IMR-90 (cell line): ENCODE measurements around the gene THOC2. TPM values are rescaled to one million over a fixed set of nuclear protein-coding genes. Genes with fewer than 3 reads are reported as not detected.

Source experiments
- ATAC-seq: fragments of 200-7000 bp; cut with Tn5 transposase; 2 replicates; pipeline ENCODE4 v1.9.1; 2020; ENCODE audit warnings: low read depth, mild to moderate bottlenecking, moderate library complexity
- BruUV-seq: library from RNA; stranded (reverse); fragments of 400-500 nt; replicated peaks from 2 replicates; lab custom pipeline; 2021; lab: Mats Ljungman, UMichigan
- CTCF ChIA-PET: fragments of 300-600 bp; formaldehyde crosslinking; extraction: SDS; loops from one replicate; lab custom pipeline; 2021; ENCODE audit warnings: antibody characterized with exemption; lab: Yijun Ruan, JAX
- POLR2A ChIA-PET: fragments of 300-600 bp; sonication (Branson Sonifier 250); formaldehyde crosslinking; loops from one replicate; lab custom pipeline; 2022; ENCODE audit warnings: antibody characterized with exemption; ENCODE audit not compliant: unreplicated experiment; lab: Charles Lee
- DNase-seq: peaks from one replicate; pipeline ENCODE4 v3.0.0; 2013
- H2AFZ ChIP-seq: replicated peaks from 2 replicates; pipeline ENCODE3; 2013; ENCODE audit warnings: low read length, mild to moderate bottlenecking; ENCODE audit not compliant: poor library complexity
- H2AK5ac ChIP-seq: 2 replicates; pipeline ENCODE4 v1.6.1; 2013; ENCODE audit warnings: low read depth, low read length, inconsistent platforms
- H2AK9ac ChIP-seq: replicated peaks from 2 replicates; pipeline ENCODE3; 2013; ENCODE audit warnings: mild to moderate bottlenecking, low read depth, low read length, moderate library complexity; ENCODE audit not compliant: poor library complexity
- H2BK120ac ChIP-seq: 2 replicates; pipeline ENCODE4 v1.6.1; 2013; ENCODE audit warnings: low read depth, low read length, inconsistent platforms
- H2BK15ac ChIP-seq: 3 replicates; pipeline ENCODE4 v1.6.1; 2013; ENCODE audit warnings: low read depth, low read length, inconsistent platforms
- H2BK20ac ChIP-seq: 2 replicates; pipeline ENCODE4 v1.6.1; 2013; ENCODE audit warnings: low read depth, mild to moderate bottlenecking, inconsistent platforms, low read length, moderate library complexity
- H2BK5ac ChIP-seq: 2 replicates; pipeline ENCODE4 v1.6.1; 2013; ENCODE audit warnings: mild to moderate bottlenecking, low read depth, low read length, inconsistent platforms; ENCODE audit not compliant: poor library complexity, severe bottlenecking
- H3K14ac ChIP-seq: replicated peaks from 2 replicates; pipeline ENCODE4 v1.6.1; 2013; ENCODE audit warnings: low read depth, low read length, inconsistent platforms
- H3K18ac ChIP-seq: 2 replicates; pipeline ENCODE4 v1.6.1; 2013; ENCODE audit warnings: low read depth, low read length, control low read depth
- H3K23ac ChIP-seq: 2 replicates; pipeline ENCODE4 v1.6.1; 2013; ENCODE audit warnings: low read depth, low read length, inconsistent platforms
- H3K27ac ChIP-seq: 2 replicates; pipeline ENCODE4 v1.5.1; 2013; ENCODE audit warnings: mild to moderate bottlenecking, control low read depth, low read length; ENCODE audit not compliant: insufficient read depth
- H3K27me3 ChIP-seq: 2 replicates; pipeline ENCODE4 v1.6.1; 2013; ENCODE audit warnings: low read length; ENCODE audit not compliant: control insufficient read depth, insufficient read depth
- H3K36me3 ChIP-seq: 2 replicates; pipeline ENCODE4 v1.6.1; 2013; ENCODE audit warnings: low read length, mixed read lengths; ENCODE audit not compliant: control insufficient read depth, insufficient read depth
- H3K4ac ChIP-seq: 2 replicates; pipeline ENCODE4 v1.6.1; 2013; ENCODE audit warnings: low read depth, low read length, inconsistent platforms
- H3K4me1 ChIP-seq: 2 replicates; pipeline ENCODE4 v1.6.1; 2013; ENCODE audit warnings: low read length, mixed read lengths; ENCODE audit not compliant: control insufficient read depth, insufficient read depth
- H3K4me2 ChIP-seq: 2 replicates; pipeline ENCODE4 v1.6.1; 2013; ENCODE audit warnings: low read depth, mild to moderate bottlenecking, control low read depth, low read length, moderate library complexity
- H3K4me3 ChIP-seq: 2 replicates; pipeline ENCODE4 v1.5.1; 2013; ENCODE audit warnings: low read depth, mild to moderate bottlenecking, control low read depth, low read length, moderate library complexity; ENCODE audit not compliant: insufficient read depth
- H3K56ac ChIP-seq: 2 replicates; pipeline ENCODE4 v1.6.1; 2013; ENCODE audit warnings: low read length, inconsistent platforms; ENCODE audit not compliant: insufficient read depth; ENCODE audit errors: extremely low read depth
- H3K79me1 ChIP-seq, 2 experiments: 2 replicates each; pipeline ENCODE4 v1.6.1; 2013; ENCODE audit warnings: low read length in 2 of 2, inconsistent platforms in 1 of 2, low read depth in 1 of 2
- H3K9ac ChIP-seq: 2 replicates; pipeline ENCODE4 v1.6.1; 2013; ENCODE audit warnings: low read depth, low read length, control low read depth
- H3K9me1 ChIP-seq: 2 replicates; pipeline ENCODE4 v1.6.1; 2013; ENCODE audit warnings: low read length, inconsistent platforms; ENCODE audit not compliant: insufficient read depth
- H3K9me3 ChIP-seq: 2 replicates; pipeline ENCODE4 v1.6.1; 2013; ENCODE audit warnings: low read length; ENCODE audit not compliant: control insufficient read depth, insufficient read depth
- H4K20me1 ChIP-seq: 2 replicates; pipeline ENCODE4 v1.6.1; 2013; ENCODE audit warnings: low read length, inconsistent platforms; ENCODE audit not compliant: insufficient read depth
- H4K5ac ChIP-seq: 2 replicates; pipeline ENCODE4 v1.6.1; 2013; ENCODE audit warnings: mild to moderate bottlenecking, low read depth, low read length, control low read depth
- H4K8ac ChIP-seq, 2 experiments: 2 replicates each; pipeline ENCODE4 v1.6.1; 2013; ENCODE audit warnings: low read depth in 2 of 2, low read length in 2 of 2, control low read depth in 1 of 2, inconsistent platforms in 1 of 2
- H4K91ac ChIP-seq: 2 replicates; pipeline ENCODE4 v1.6.1; 2013; ENCODE audit warnings: low read depth, low read length, inconsistent platforms; ENCODE audit not compliant: insufficient read depth
- BHLHE40 ChIP-seq: fragments of 150-350 bp; IDR thresholded peaks from 2 replicates; pipeline ENCODE4 v1.6.1; 2016; ENCODE audit warnings: mild to moderate bottlenecking, low read depth, low read length
- CEBPB ChIP-seq: IDR thresholded peaks from 2 replicates; pipeline ENCODE4 v1.6.1; 2012; ENCODE audit warnings: low read depth, low read length, improper control_type of control experiment
- CHD1 ChIP-seq: IDR thresholded peaks from 2 replicates; pipeline ENCODE4 v1.6.1; 2012; ENCODE audit warnings: low read depth, low read length, improper control_type of control experiment
- CTCF ChIP-seq: conservative IDR thresholded peaks from 2 replicates; pipeline ENCODE4 v1.5.1; 2012; ENCODE audit warnings: mild to moderate bottlenecking, low read depth, low read length, improper control_type of control experiment
- ELK1 ChIP-seq: fragments of 150-350 bp; IDR thresholded peaks from 2 replicates; pipeline ENCODE4 v1.6.1; 2016; ENCODE audit warnings: low read depth, mild to moderate bottlenecking, low read length, moderate library complexity, borderline replicate concordance
- FOS ChIP-seq: fragments of 150-350 bp; IDR thresholded peaks from 2 replicates; pipeline ENCODE4 v1.6.1; 2016; ENCODE audit warnings: low read depth, low read length
- MAFK ChIP-seq: IDR thresholded peaks from 2 replicates; pipeline ENCODE4 v1.6.1; 2012; ENCODE audit warnings: low read depth, low read length, improper control_type of control experiment
- MAZ ChIP-seq: IDR thresholded peaks from 2 replicates; pipeline ENCODE4 v1.6.1; 2012; ENCODE audit warnings: low read depth, mild to moderate bottlenecking, low read length, improper control_type of control experiment, moderate library complexity, borderline replicate concordance
- MXI1 ChIP-seq: IDR thresholded peaks from 2 replicates; pipeline ENCODE4 v1.6.1; 2012; ENCODE audit warnings: low read depth, mild to moderate bottlenecking, low read length, moderate library complexity, borderline replicate concordance
- NFE2L2 ChIP-seq: fragments of 150-350 bp; IDR thresholded peaks from 2 replicates; pipeline ENCODE4 v1.6.1; 2016; ENCODE audit warnings: low read depth, mild to moderate bottlenecking, low read length
- POLR2A ChIP-seq: IDR thresholded peaks from 2 replicates; pipeline ENCODE4 v1.6.1; 2012; ENCODE audit warnings: mild to moderate bottlenecking, low read depth, low read length
- RAD21 ChIP-seq: IDR thresholded peaks from 2 replicates; pipeline ENCODE4 v1.6.1; 2012; ENCODE audit warnings: low read length, improper control_type of control experiment
- RCOR1 ChIP-seq: IDR thresholded peaks from 2 replicates; pipeline ENCODE4 v1.6.1; 2012; ENCODE audit warnings: mild to moderate bottlenecking, low read length, improper control_type of control experiment; ENCODE audit not compliant: insufficient replicate concordance
- RFX5 ChIP-seq: IDR thresholded peaks from 2 replicates; pipeline ENCODE4 v1.8.0; 2012; ENCODE audit warnings: low read depth, mild to moderate bottlenecking, low read length, moderate library complexity
- SMC3 ChIP-seq: fragments of 150-350 bp; IDR thresholded peaks from 2 replicates; pipeline ENCODE4 v1.6.1; 2016; ENCODE audit warnings: low read depth, mild to moderate bottlenecking, antibody characterized with exemption, low read length, moderate library complexity
- USF2 ChIP-seq: fragments of 150-350 bp; IDR thresholded peaks from 2 replicates; pipeline ENCODE4 v1.6.1; 2017; ENCODE audit warnings: mild to moderate bottlenecking, antibody characterized with exemption, low read length, low read depth
- dilution Hi-C: fragments of 300-500 bp; cut with HindIII; formaldehyde crosslinking; loops from one replicate; pipeline ENCODE4 v1.14.3; 2018; ENCODE audit warnings: low sequenced_read_pairs; ENCODE audit not compliant: unreplicated experiment
- in situ Hi-C: fragments of 300-500 bp; cut with MboI; formaldehyde crosslinking; loops from 3 replicates; pipeline ENCODE4 v1.14.3; 2019; ENCODE audit warnings: low sequenced_read_pairs, inconsistent platforms, mixed read lengths
- intact Hi-C: fragments of 100-400 bp; cut with micrococcal nuclease; formaldehyde crosslinking; loops from 2 replicates; pipeline ENCODE4 v1.10.0; 2022
- polyA plus RNA-seq, 3 experiments: library from polyadenylated mRNA; depleted of rRNA; stranded (reverse); fragments of >200 nt; gene quantifications; 2 replicates each; pipeline ENCODE4 v1.2.3, GENCODE V29; 2012; ENCODE audit warnings: low replicate concordance in 1 of 3
- total RNA-seq: library from RNA; depleted of rRNA; stranded (reverse); fragments of >200 nt; gene quantifications from 2 replicates; pipeline ENCODE4 v1.2.3, GENCODE V29; 2012

Gene THOC2
- total and polyA plus RNA-seq, 2 of the 4 experiments (the other 2 are of a cell fraction) = 42.9 to 58.8 TPM

GRCh38 chrX:123695242-123695641 is 37.6 kb downstream of the THOC2 start:
- no peaks in the 10 kb centered on the region for H3K27me3 ChIP-seq
- H3K4me3 ChIP-seq = no peak overlapping the region
- 0 out of 2 replicates have a peak, but pooled peaks cover 3% of the 10 kb centered on the region for H3K36me3 ChIP-seq
- BruUV-seq = no TSS peak
- H2BK15ac ChIP-seq = no peak overlapping the region
- DNase-seq = no peak
- H3K9me3 ChIP-seq = no peaks in the 10 kb centered on the region
- in situ Hi-C loops = no loop called here
- no peak overlapping the region for H2BK120ac ChIP-seq
- ATAC-seq = no peak
- no peak overlapping the region for H2BK5ac ChIP-seq
- no peak overlapping the region for H3K56ac ChIP-seq
- no peak overlapping the region for H3K18ac ChIP-seq
- H2BK20ac ChIP-seq = no peak overlapping the region
- no peak overlapping the region for H4K91ac ChIP-seq
- no peak overlapping the region for H2AK5ac ChIP-seq
- dilution Hi-C loops = no loop called here
- H3K9ac ChIP-seq = no peak overlapping the region
- no peak overlapping the region for H4K8ac ChIP-seq
- intact Hi-C loops = no loop called here
- no peak overlapping the region for H3K4ac ChIP-seq
- TF ChIP-seq CEBPB = no peak
- TF ChIP-seq RCOR1 = no peak
- TF ChIP-seq MAZ = no peak
- TF ChIP-seq USF2 = no peak
- TF ChIP-seq ELK1 = no peak
- no peak for TF ChIP-seq NFE2L2
- TF ChIP-seq BHLHE40 = no peak
- TF ChIP-seq MAFK = no peak
- TF ChIP-seq CHD1 = no peak
- no peak for TF ChIP-seq RFX5
- TF ChIP-seq POLR2A = no peak
- TF ChIP-seq SMC3 = no peak
- TF ChIP-seq CTCF = no peak
- TF ChIP-seq MXI1 = no peak
- no peak for TF ChIP-seq FOS
- no peak for TF ChIP-seq RAD21
- no peak overlapping the region for H4K5ac ChIP-seq
- peaks cover 0 to 4% of the 10 kb centered on the region in 2 experiments; a peak in 1 of 4 replicates for H3K79me1 ChIP-seq
- H2AK9ac ChIP-seq = no peak overlapping the region
- no peaks in the 10 kb centered on the region for H4K20me1 ChIP-seq
- no peaks in the 10 kb centered on the region for H3K9me1 ChIP-seq
- H2AFZ ChIP-seq = no peak overlapping the region
- H3K14ac ChIP-seq = no peak overlapping the region
- ChIA-PET CTCF (interaction anchor here (0.6 kb wide), 1 partner anchor 82 kb away, joined by 3 read pairs; no protein-coding TSS in a partner anchor), POLR2A (no interaction called here)
- no peaks in the 10 kb centered on the region for H3K4me1 ChIP-seq
- no peak overlapping the region for H3K4me2 ChIP-seq
- no peak overlapping the region for H3K23ac ChIP-seq
- no peak overlapping the region for H3K27ac ChIP-seq
